Measurements from ENCODE around the gene GPR55. TPM values are rescaled to one million over a fixed set of nuclear protein-coding genes. Genes with fewer than 3 reads are reported as not detected.

GPR55 gene
- total RNA-seq, 1 experiment from 2014 or later, result 0.07 TPM

- Histone ChIP-seq H3K79me2 (ENCODE audit: low read length) (no peaks in the 10 kb centered on the region), H3K4me2 (ENCODE audit: low read length) (no peak overlapping the region), H3K36me3 (ENCODE audit: low read depth, low read length) (no peaks in the 10 kb centered on the region), H3K4me1 (ENCODE audit: insufficient read depth, low read length) (no peaks in the 10 kb centered on the region), H3K9me2 (replicated peaks; ENCODE audit: low read length) (no peaks in the 10 kb centered on the region), H2AFZ (ENCODE audit: low read length) (no peak overlapping the region), H3K9ac (ENCODE audit: low read length) (no peak overlapping the region), H4K20me1 (ENCODE audit: low read length) (no peaks in the 10 kb centered on the region), H3F3A (ENCODE audit: low read length, unreplicated experiment) (no peaks in the 10 kb centered on the region), H3K9me3 (ENCODE audit: low read length) (no peaks in the 10 kb centered on the region), H3K27ac (ENCODE audit: low read length) (no peak overlapping the region), H3K27me3 (ENCODE audit: low read length) (no peaks in the 10 kb centered on the region), H3K4me3 (ENCODE audit: low read length) (no peak overlapping the region)
- intact Hi-C loops (cut with micrococcal nuclease), result no loop called here
- DNase-seq (no peak), ATAC-seq (no peak)
- ChIA-PET CTCF (no interaction called here), POLR2A (ENCODE audit: unreplicated experiment) (no interaction called here)
- no TSS peak for BruUV-seq (replicated peaks)
- TF ChIP-seq EZH2 (IDR thresholded peaks at IDR 0.05; ENCODE audit: low read length, unreplicated experiment) (no peak), CTCF (conservative IDR thresholded peaks at IDR 0.05; ENCODE audit: low read depth, low read length) (no peak), EZH2phosphoT487 (IDR thresholded peaks at IDR 0.05; ENCODE audit: borderline replicate concordance, low read length) (no peak)
Measured at GRCh38 chr2:230885463-230886130, 39.4 kb downstream of the GPR55 start.

GRCh38 chr2:230881840-230882239 is 43.2 kb downstream of the GPR55 start:
- TF ChIP-seq CTCF (conservative IDR thresholded peaks at IDR 0.05; ENCODE audit: low read depth, low read length) (no peak), EZH2 (IDR thresholded peaks at IDR 0.05; ENCODE audit: low read length, unreplicated experiment) (no peak)
- Histone ChIP-seq H3K27me3 (ENCODE audit: low read length) (no peaks in the 10 kb centered on the region), H2AFZ (ENCODE audit: low read length) (no peak overlapping the region), H3K36me3 (ENCODE audit: low read depth, low read length) (no peaks in the 10 kb centered on the region), H3K4me3 (ENCODE audit: low read length) (no peak overlapping the region), H3F3A (ENCODE audit: low read length, unreplicated experiment) (no peaks in the 10 kb centered on the region), H3K27ac (ENCODE audit: low read length) (no peak overlapping the region), H4K20me1 (ENCODE audit: low read length) (no peaks in the 10 kb centered on the region), H3K4me2 (ENCODE audit: low read length) (no peak overlapping the region), H3K9me2 (replicated peaks; ENCODE audit: low read length) (no peaks in the 10 kb centered on the region), H3K9me3 (ENCODE audit: low read length) (no peaks in the 10 kb centered on the region), H3K79me2 (ENCODE audit: low read length) (no peaks in the 10 kb centered on the region), H3K9ac (ENCODE audit: low read length) (no peak overlapping the region), H3K4me1 (ENCODE audit: insufficient read depth, low read length) (no peaks in the 10 kb centered on the region)
- no TSS peak for BruUV-seq (replicated peaks)
- intact Hi-C loops (cut with micrococcal nuclease), result no loop called here
- CTCF ChIA-PET, result no interaction called here
- POLR2A ChIA-PET (ENCODE audit: unreplicated experiment), result no interaction called here
- DNase-seq (no peak), ATAC-seq (no peak)

- intact Hi-C loops (cut with micrococcal nuclease), result no loop called here
Measured at GRCh38 chr2:230879891-230880290, 45.2 kb downstream of the GPR55 start.

More at GRCh38 chr2:230879891-230880290, 45.2 kb downstream of the GPR55 start:
- Histone ChIP-seq H3K9me3 (ENCODE audit: low read length) (no peaks in the 10 kb centered on the region), H4K20me1 (ENCODE audit: low read length) (no peaks in the 10 kb centered on the region), H3K9me2 (replicated peaks; ENCODE audit: low read length) (no peaks in the 10 kb centered on the region), H3F3A (ENCODE audit: low read length, unreplicated experiment) (no peaks in the 10 kb centered on the region), H2AFZ (ENCODE audit: low read length) (no peak overlapping the region), H3K27me3 (ENCODE audit: low read length) (no peaks in the 10 kb centered on the region), H3K4me2 (ENCODE audit: low read length) (no peak overlapping the region), H3K9ac (ENCODE audit: low read length) (no peak overlapping the region), H3K36me3 (ENCODE audit: low read depth, low read length) (no peaks in the 10 kb centered on the region), H3K79me2 (ENCODE audit: low read length) (no peaks in the 10 kb centered on the region), H3K4me1 (ENCODE audit: insufficient read depth, low read length) (no peaks in the 10 kb centered on the region), H3K4me3 (ENCODE audit: low read length) (no peak overlapping the region), H3K27ac (ENCODE audit: low read length) (no peak overlapping the region)
- TF ChIP-seq EZH2 (IDR thresholded peaks at IDR 0.05; ENCODE audit: low read length, unreplicated experiment) (no peak), EZH2phosphoT487 (IDR thresholded peaks at IDR 0.05; ENCODE audit: borderline replicate concordance, low read length) (no peak), CTCF (conservative IDR thresholded peaks at IDR 0.05; ENCODE audit: low read depth, low read length) (no peak)
- CTCF ChIA-PET, result no interaction called here
- ATAC-seq (no peak), DNase-seq (no peak)
- POLR2A ChIA-PET (ENCODE audit: unreplicated experiment), result no interaction called here
- BruUV-seq (replicated peaks), result no TSS peak
